Esophagus (tissue), 2 donors: Measurements from ENCODE around the gene SLC26A4. TPM values are rescaled to one million over a fixed set of nuclear protein-coding genes. Genes with fewer than 3 reads are reported as not detected.

ENCODE experiments used
- H3K27ac ChIP-seq, 2 donors: one replicate each; pipeline ENCODE4 v1.5.1; 2013; ENCODE audit warnings: low read depth in 2 of 2, mild to moderate bottlenecking in 2 of 2, inconsistent platforms in 1 of 2, low read length in 1 of 2, moderate library complexity in 1 of 2
- H3K27me3 ChIP-seq, 2 donors: one replicate each; pipeline ENCODE4 v1.6.1; 2013; ENCODE audit warnings: low read length in 2 of 2, control low read depth in 1 of 2, mild to moderate bottlenecking in 1 of 2; ENCODE audit not compliant: insufficient read depth in 2 of 2, control insufficient read depth in 1 of 2
- H3K36me3 ChIP-seq, 2 donors: one replicate each; pipeline ENCODE4 v1.6.1; 2013; ENCODE audit warnings: low read length in 1 of 2; ENCODE audit not compliant: control insufficient read depth in 2 of 2, insufficient read depth in 2 of 2
- H3K4me1 ChIP-seq, 2 donors: one replicate each; pipeline ENCODE4 v1.6.1; 2013; ENCODE audit warnings: low read length in 1 of 2; ENCODE audit not compliant: control insufficient read depth in 2 of 2, insufficient read depth in 2 of 2
- H3K4me3 ChIP-seq, 2 donors: one replicate each; pipeline ENCODE4 v1.5.1; 2013; ENCODE audit warnings: low read length in 2 of 2, mild to moderate bottlenecking in 2 of 2, low read depth in 1 of 2, moderate library complexity in 1 of 2
- H3K9me3 ChIP-seq, 2 donors: one replicate each; pipeline ENCODE4 v1.6.1; 2013; ENCODE audit warnings: mild to moderate bottlenecking in 2 of 2, low read depth in 1 of 2, low read length in 1 of 2, moderate library complexity in 1 of 2; ENCODE audit not compliant: control insufficient read depth in 2 of 2, insufficient read depth in 1 of 2
- WGBS, 2 donors: extraction: QIAGEN DNeasy Blood & Tissue Kit; methylation state at CpG; one replicate each; pipeline ENCODE4 v1.1.7; 2013; 5-methylcytosine and 5-hydroxymethylcytosine counted together
- polyA plus RNA-seq, 2 donors: library from polyadenylated mRNA; stranded (reverse); fragments of 200-250 nt; gene quantifications; one replicate each; pipeline ENCODE4 v1.2.3, GENCODE V29; 2013
- donor health status: healthy with polysubstance abuse.
- donor health status: Bipolar disorder and iron deficiency.

The SLC26A4 gene
- polyA plus RNA-seq, 2 donors: 0.02 to 0.06 TPM

DNA sequence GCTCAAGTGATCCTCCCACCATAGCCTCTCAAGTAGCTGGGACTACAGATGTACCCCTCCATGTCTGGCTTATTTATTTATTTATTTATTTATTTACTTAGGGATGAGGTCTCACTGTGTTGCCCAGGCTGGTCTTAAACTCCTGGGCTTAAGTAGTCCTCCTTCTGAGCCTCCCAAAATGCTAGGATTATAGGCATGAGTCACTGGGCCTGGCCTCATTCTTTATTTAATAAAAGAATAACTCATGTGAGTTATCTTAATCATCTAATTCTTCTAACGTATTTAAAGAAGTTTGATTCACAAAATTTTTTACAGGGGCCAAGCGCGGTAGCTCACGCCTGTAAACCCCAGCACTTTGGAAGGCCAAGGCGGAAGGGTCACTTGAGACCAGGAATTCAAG, 8.0 kb upstream of the SLC26A4 start:
- H3K4me3 ChIP-seq: no peak overlapping the region
- no peaks in the 10 kb centered on the region for H3K9me3 ChIP-seq
- 90 to 94% methylated on average over 5 of the region's 5 CpGs for WGBS, 2 donors
- no peaks in the 10 kb centered on the region for H3K36me3 ChIP-seq
- no peak overlapping the region for H3K27ac ChIP-seq
- no peaks in the 10 kb centered on the region for H3K4me1 ChIP-seq
- peaks cover 0 to 3% of the 10 kb centered on the region in 2 donors for H3K27me3 ChIP-seq

DNA sequence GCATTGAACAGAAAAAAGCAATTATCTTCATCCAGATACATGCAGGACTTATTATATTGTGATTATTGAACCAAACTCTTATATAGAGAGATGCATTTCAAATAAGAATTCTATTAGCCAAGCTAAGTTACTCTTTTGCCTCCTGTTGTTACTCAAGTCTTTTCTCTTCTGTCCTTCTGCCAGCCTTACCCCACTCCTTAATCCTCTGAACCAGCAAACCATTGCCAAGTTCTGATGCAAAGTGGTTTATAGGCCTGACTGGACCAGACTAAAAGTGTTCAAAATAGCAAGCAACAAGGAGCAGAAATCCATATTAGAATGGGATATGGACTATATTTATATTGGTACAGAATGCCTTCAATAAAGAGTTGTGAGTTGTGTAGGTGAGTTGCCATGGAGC, 2.2 kb upstream of the SLC26A4 start:
- no peaks in the 10 kb centered on the region for H3K9me3 ChIP-seq
- peaks cover 0 to 10% of the 10 kb centered on the region in 2 donors for H3K27me3 ChIP-seq
- H3K27ac ChIP-seq: no peak overlapping the region
- peaks cover 10 to 12% of the 10 kb centered on the region in 2 donors for H3K4me1 ChIP-seq
- H3K36me3 ChIP-seq: no peaks in the 10 kb centered on the region
- no peak overlapping the region for H3K4me3 ChIP-seq

DNA sequence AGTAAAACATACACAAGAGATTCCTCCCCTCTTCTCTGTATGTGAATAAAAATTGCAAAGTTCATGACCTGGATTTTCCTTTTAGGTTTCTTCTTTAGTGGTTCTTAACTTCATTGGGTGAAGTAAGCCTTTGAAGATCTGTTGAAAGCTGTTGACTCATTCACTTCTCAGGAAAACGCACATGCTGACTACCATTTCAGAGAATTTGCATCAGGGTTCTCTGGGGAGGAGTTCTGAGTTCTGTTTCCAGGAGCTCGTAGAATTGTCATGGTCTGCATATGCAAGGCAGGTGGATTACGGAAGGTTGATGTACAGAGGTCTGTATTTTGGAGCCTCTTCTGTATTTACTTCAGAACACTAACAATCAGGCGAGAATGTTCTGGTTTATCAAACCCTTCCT, 962 bp upstream of the SLC26A4 start:
- Histone ChIP-seq H3K27me3 (peaks cover 0 to 12% of the 10 kb centered on the region in 2 donors), H3K27ac (no peak overlapping the region), H3K36me3 (no peaks in the 10 kb centered on the region), H3K4me3 (no peak overlapping the region), H3K4me1 (peaks cover 10 to 12% of the 10 kb centered on the region in 2 donors), H3K9me3 (no peaks in the 10 kb centered on the region)
- 74 to 76% methylated on average over 4 of the region's 4 CpGs for WGBS, 2 donors

DNA sequence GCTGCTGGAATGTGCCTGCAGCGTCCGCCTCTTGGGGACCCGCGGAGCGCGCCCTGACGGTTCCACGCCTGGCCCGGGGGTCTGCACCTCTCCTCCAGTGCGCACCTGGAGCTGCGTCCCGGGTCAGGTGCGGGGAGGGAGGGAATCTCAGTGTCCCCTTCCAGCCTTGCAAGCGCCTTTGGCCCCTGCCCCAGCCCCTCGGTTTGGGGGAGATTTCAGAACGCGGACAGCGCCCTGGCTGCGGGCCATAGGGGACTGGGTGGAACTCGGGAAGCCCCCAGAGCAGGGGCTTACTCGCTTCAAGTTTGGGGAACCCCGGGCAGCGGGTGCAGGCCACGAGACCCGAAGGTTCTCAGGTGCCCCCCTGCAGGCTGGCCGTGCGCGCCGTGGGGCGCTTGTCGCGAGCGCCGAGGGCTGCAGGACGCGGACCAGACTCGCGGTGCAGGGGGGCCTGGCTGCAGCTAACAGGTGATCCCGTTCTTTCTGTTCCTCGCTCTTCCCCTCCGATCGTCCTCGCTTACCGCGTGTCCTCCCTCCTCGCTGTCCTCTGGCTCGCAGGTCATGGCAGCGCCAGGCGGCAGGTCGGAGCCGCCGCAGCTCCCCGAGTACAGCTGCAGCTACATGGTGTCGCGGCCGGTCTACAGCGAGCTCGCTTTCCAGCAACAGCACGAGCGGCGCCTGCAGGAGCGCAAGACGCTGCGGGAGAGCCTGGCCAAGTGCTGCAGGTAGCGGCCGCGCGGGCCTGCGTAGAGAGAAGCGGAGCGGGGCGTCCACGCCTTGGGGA, 645 bp downstream of the SLC26A4 start:
- Histone ChIP-seq H3K36me3 (no peaks in the 10 kb centered on the region), H3K4me1 (peaks cover 10 to 12% of the 10 kb centered on the region in 2 donors), H3K4me3 (peak overlapping the region; percentile 33 to 49), H3K9me3 (no peaks in the 10 kb centered on the region), H3K27ac (no peak overlapping the region), H3K27me3 (peaks cover 0 to 12% of the 10 kb centered on the region in 2 donors)
- WGBS, 2 donors: 1 to 3% methylated on average over 69 to 73 of the region's 73 CpGs

DNA sequence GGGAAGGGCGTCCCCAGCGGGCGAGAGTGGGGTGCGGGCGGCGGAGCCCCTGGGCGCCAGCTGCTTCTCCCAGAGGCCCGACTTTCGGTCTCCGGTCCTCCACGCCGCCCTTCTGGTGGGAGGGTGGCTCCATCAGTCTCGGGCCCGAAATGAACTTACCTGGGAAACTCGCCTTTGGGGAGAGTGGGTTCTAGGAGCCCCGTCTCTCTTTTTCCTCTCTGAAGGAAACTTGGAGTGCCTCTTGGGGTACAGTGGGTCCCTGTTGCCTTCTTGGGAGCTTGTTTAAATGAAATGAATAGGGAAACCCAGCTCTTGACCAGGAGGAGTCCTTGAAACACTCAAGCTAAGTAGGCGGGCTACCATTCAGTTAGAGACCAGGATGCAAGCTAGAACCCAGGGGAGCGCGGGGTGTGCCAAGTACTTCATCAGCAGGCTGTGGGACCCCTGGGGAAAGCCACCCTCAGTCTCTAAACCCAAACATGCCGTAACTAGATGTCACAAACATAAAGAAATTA, 1.3 kb downstream of the SLC26A4 start:
- WGBS, 2 donors: 13 to 15% methylated on average over 20 of the region's 20 CpGs
- H3K27me3 ChIP-seq: peaks cover 0 to 12% of the 10 kb centered on the region in 2 donors
- no peak overlapping the region for H3K27ac ChIP-seq
- H3K4me1 ChIP-seq: peaks cover 10 to 12% of the 10 kb centered on the region in 2 donors
- peak overlapping the region; percentile 33 to 49 for H3K4me3 ChIP-seq
- H3K9me3 ChIP-seq: no peaks in the 10 kb centered on the region
- no peaks in the 10 kb centered on the region for H3K36me3 ChIP-seq

- H3K27me3 ChIP-seq: peaks cover 0 to 12% of the 10 kb centered on the region in 2 donors
- no peaks in the 10 kb centered on the region for H3K36me3 ChIP-seq
- 72 to 79% methylated on average over 4 of the region's 4 CpGs for WGBS, 2 donors
- H3K4me3 ChIP-seq: no peak overlapping the region
- H3K27ac ChIP-seq: no peak overlapping the region
- H3K9me3 ChIP-seq: no peaks in the 10 kb centered on the region
- peaks cover 10 to 12% of the 10 kb centered on the region in 2 donors for H3K4me1 ChIP-seq
These were observed 2.6 kb downstream of the SLC26A4 start for GRCh38 chr7:107663196-107663595.

- peaks cover under 1% of the 10 kb centered on the region in 2 donors for H3K4me1 ChIP-seq
- no peaks in the 10 kb centered on the region for H3K36me3 ChIP-seq
- no peaks in the 10 kb centered on the region for H3K9me3 ChIP-seq
- H3K4me3 ChIP-seq: no peak overlapping the region
- peaks cover 0 to 5% of the 10 kb centered on the region in 2 donors for H3K27me3 ChIP-seq
- H3K27ac ChIP-seq: no peak overlapping the region
- WGBS, 2 donors: 57 to 74% methylated on average over 1 of the region's 1 CpG
These were observed 6.2 kb downstream of the SLC26A4 start for GRCh38 chr7:107666790-107667189.

DNA sequence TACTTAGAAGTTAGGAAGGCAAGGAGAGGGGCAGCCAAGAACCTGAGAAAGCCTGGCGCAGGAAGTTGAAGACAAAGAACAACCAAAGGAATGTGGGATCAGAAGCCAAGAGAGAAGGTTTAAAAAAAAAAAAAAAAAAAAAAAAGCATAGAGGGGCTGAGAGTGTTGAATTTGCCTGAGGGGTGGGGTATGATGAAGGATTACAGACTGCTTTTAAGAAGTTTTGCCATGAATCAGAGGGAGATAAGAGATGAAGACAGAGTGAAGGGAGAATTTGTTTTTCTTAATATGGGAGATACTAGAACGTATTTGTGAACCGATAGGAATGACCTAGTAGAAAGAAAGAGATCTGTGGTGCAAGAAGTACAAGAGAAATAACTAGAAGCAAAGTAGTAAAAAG, 6.7 kb downstream of the SLC26A4 start:
- Histone ChIP-seq H3K4me1 (no peaks in the 10 kb centered on the region), H3K27me3 (peaks cover 0 to 5% of the 10 kb centered on the region in 2 donors), H3K4me3 (no peak overlapping the region), H3K9me3 (no peaks in the 10 kb centered on the region), H3K36me3 (no peaks in the 10 kb centered on the region), H3K27ac (no peak overlapping the region)
- 66 to 70% methylated on average over 3 of the region's 3 CpGs for WGBS, 2 donors

GRCh38 chr7:107668296-107668695, 7.7 kb downstream of the SLC26A4 start:
- no peaks in the 10 kb centered on the region for H3K36me3 ChIP-seq
- H3K27ac ChIP-seq: no peak overlapping the region
- H3K4me3 ChIP-seq: no peak overlapping the region
- peaks cover 0 to 5% of the 10 kb centered on the region in 2 donors for H3K27me3 ChIP-seq
- no peaks in the 10 kb centered on the region for H3K4me1 ChIP-seq
- WGBS, 2 donors: 79 to 82% methylated on average over 4 of the region's 4 CpGs
- H3K9me3 ChIP-seq: no peaks in the 10 kb centered on the region

DNA sequence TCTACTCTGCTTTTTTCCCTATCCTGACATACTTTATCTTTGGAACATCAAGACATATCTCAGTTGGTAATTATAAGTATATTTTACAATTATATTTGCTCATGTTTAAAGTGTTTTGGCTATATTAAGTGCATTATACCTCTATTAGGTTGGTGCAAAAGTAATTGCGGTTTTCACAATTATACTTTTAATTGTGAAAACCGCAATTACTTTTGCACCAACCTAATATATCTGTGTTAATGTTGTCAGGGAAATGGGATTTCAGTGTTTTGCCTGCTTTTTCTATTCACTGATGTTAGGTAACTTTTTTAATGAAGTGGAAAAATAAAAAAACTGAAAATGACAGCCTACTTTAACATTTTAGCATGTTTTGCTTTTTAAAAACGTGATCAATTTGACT, 11.6 kb downstream of the SLC26A4 start:
- Histone ChIP-seq H3K36me3 (no peaks in the 10 kb centered on the region), H3K27ac (no peak overlapping the region), H3K27me3 (no peaks in the 10 kb centered on the region), H3K9me3 (no peaks in the 10 kb centered on the region), H3K4me1 (no peaks in the 10 kb centered on the region), H3K4me3 (no peak overlapping the region)
- WGBS, 2 donors: 87 to 89% methylated on average over 3 of the region's 3 CpGs
